C4-2B (cell line): ENCODE data around the gene ABCD3.

Source experiments
- CTCF ChIP-seq: fragments of 450-650 bp; conservative IDR thresholded peaks from 2 replicates; pipeline ENCODE4 v1.5.1; 2017; ENCODE audit warnings: mild to moderate bottlenecking
- ZFX ChIP-seq: fragments of 450-650 bp; IDR thresholded peaks from 2 replicates; pipeline ENCODE4 v1.6.1; 2017

- TF ChIP-seq CTCF (no peak), ZFX (no peak)
These were observed 133.9 kb downstream of the ABCD3 start for GRCh38 chr1:94552071-94552586.
